K562 (cell line): ENCODE results near the gene PPP1R13B. TPM values are rescaled to one million over a fixed set of nuclear protein-coding genes. Genes with fewer than 3 reads are reported as not detected.

Experiments
- BHLHE40 ChIP-seq: IDR thresholded peaks from 2 replicates; pipeline ENCODE4 v1.6.1; 2011; ENCODE audit warnings: low read length, improper control_type of control experiment
- CBX8 ChIP-seq: fragments of 200-600 bp; sonication (generic); IDR thresholded peaks from 2 replicates; pipeline ENCODE4 v1.6.1; 2012; ENCODE audit warnings: borderline replicate concordance, mixed run types, low read depth, mild to moderate bottlenecking, moderate library complexity, mixed read lengths, low read length, control low read depth, inconsistent platforms; ENCODE audit not compliant: poor library complexity, severe bottlenecking; ENCODE audit errors: extremely low read depth
- CCNT2 ChIP-seq: IDR thresholded peaks from 2 replicates; pipeline ENCODE4 v1.6.1; 2011; ENCODE audit warnings: borderline replicate concordance, low read depth, mild to moderate bottlenecking, moderate library complexity, mixed read lengths, low read length; ENCODE audit not compliant: insufficient read length; ENCODE audit errors: extremely low read depth
- ETS2 ChIP-seq: IDR thresholded peaks from 2 replicates; pipeline ENCODE4 v1.6.1; 2016; ENCODE audit warnings: borderline replicate concordance, missing genetic modification characterization, mild to moderate bottlenecking, moderate library complexity, missing compliant biosample characterization; ENCODE audit not compliant: poor library complexity, severe bottlenecking
- FOXP4 ChIP-seq: sonication (generic); formaldehyde crosslinking; IDR thresholded peaks from 2 replicates; pipeline ENCODE4 v1.8.0; 2022; ENCODE audit warnings: mild to moderate bottlenecking, missing genetic modification reagents, borderline replicate concordance
- HDAC2 ChIP-seq: fragments of 450-650 bp; IDR thresholded peaks from 2 replicates; pipeline ENCODE4 v1.6.1; 2016; ENCODE audit warnings: mild to moderate bottlenecking
- HMG20A ChIP-seq: fragments of 450-650 bp; formaldehyde crosslinking; conservative IDR thresholded peaks from 2 replicates; pipeline ENCODE4 v1.4.0; 2020; ENCODE audit warnings: mild to moderate bottlenecking, mixed read lengths
- MTA3 ChIP-seq: fragments of 450-650 bp; formaldehyde crosslinking; IDR thresholded peaks from 2 replicates; pipeline ENCODE4 v1.6.1; 2017; ENCODE audit warnings: mild to moderate bottlenecking, borderline replicate concordance
- MTF1 ChIP-seq: fragments of 250-450 bp; sonication (Bioruptor Pico); IDR thresholded peaks from 2 replicates; pipeline ENCODE4 v1.9.0; 2021; ENCODE audit warnings: moderate library complexity, mild to moderate bottlenecking, inconsistent platforms, borderline replicate concordance
- RBM17 ChIP-seq: fragments of 200-400 bp; formaldehyde crosslinking; IDR thresholded peaks from 2 replicates; pipeline ENCODE4 v1.6.1; 2017; ENCODE audit warnings: low read depth, mild to moderate bottlenecking, low read length, borderline replicate concordance
- STAT5B ChIP-seq: fragments of 250-450 bp; sonication (Bioruptor Pico); IDR thresholded peaks from 2 replicates; pipeline ENCODE4 v1.8.0; 2021; ENCODE audit warnings: mild to moderate bottlenecking, inconsistent platforms
- TBL1XR1 ChIP-seq, 2 experiments: IDR thresholded peaks; 2 replicates each; pipeline ENCODE4 v1.6.1; 2012; ENCODE audit warnings: improper control_type of control experiment in 2 of 2, low read length in 2 of 2, mild to moderate bottlenecking in 1 of 2
- ZMIZ1 ChIP-seq, 2 experiments: fragments of 150-350 bp in 1 of 2; IDR thresholded peaks; 2 replicates each; pipeline ENCODE4 v1.6.1; 2012 to 2016; ENCODE audit warnings: low read depth in 2 of 2, low read length in 2 of 2, mild to moderate bottlenecking in 1 of 2, moderate library complexity in 1 of 2
- ZNF449 ChIP-seq: fragments of 250-450 bp; sonication (Bioruptor Pico); IDR thresholded peaks from 2 replicates; pipeline ENCODE4 v1.8.0; 2022; ENCODE audit warnings: moderate library complexity, mild to moderate bottlenecking, inconsistent platforms
- polyA plus RNA-seq, 8 experiments: library from polyadenylated mRNA; depleted of rRNA in 4 of 8; stranded (reverse) in 5 of 8; unstranded in 3 of 8; fragments of >200 nt; fragmentation: Nextera tagmentation in 2 of 8; fragmentation: Illumina TruSeq in 1 of 8; extraction: Ambion mirVana in 2 of 8; extraction: Trizol in 1 of 8; gene quantifications; 2 replicates each; pipeline versions ENCODE4 v1.2.1 to v1.2.3, GENCODE V29; 2011 to 2014; ENCODE audit warnings: inconsistent platforms in 1 of 8, missing spikeins in 1 of 8
- total RNA-seq, 7 experiments: library from RNA; depleted of rRNA in 6 of 7; stranded (reverse); fragments of >200 nt in 6 of 7; fragmentation: Illumina TruSeq in 2 of 7; extraction: Trizol in 2 of 7; gene quantifications; 2 replicates each; pipeline versions ENCODE4 v1.2.1 to v1.2.3, GENCODE V29; 2011 to 2021; ENCODE audit warnings: low replicate concordance in 1 of 7
- TF ChIP-seq, protein P1 (sequence below): IDR thresholded peaks from 3 replicates; pipeline ENCODE4 v1.6.1; 2011; ENCODE audit warnings: borderline replicate concordance, mild to moderate bottlenecking, moderate library complexity; ENCODE audit not compliant: insufficient read length; ENCODE audit errors: extremely low read depth

PPP1R13B gene
- total and polyA plus RNA-seq, 9 of the 15 experiments (the other 6 are each of a cell fraction or from before 2014, with no cell fraction given) = 0.03 to 1.7 (median 0.15) TPM

DNA sequence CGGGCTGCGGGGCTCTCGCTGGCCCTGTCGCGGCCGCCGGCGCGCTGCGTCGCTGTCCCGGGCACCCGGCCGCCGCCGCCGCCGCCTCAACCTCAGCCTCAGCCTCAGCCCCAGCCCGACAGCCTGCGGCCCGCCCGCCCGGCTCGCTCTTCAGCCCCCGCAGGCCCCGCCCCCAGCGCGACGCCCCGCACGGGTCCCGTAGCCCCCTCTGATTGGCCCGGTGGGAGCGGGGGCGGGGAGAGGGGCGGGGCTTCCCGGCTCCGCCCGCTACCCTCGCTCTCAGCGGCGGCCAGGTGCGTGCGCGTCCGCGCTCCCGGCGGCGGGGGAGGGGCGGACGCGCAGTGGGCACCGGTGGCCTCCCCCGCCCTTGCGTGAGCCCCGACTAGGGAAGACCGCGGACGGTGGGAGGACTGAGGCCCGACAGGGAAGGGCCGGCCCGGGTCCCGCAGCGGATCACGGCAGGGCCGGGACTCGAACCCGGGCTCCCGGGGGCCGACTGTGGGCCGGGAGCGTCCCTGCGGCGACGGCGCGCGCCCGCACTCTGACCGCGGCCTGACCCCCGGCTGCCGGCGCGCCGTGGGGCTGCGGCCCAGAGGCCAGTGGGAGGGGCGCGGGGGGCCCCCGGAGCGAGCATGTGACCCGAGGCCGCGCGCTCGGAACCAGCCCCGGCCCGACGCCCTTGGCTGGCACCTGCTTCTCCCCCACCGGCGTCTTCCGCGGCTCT, at the start of gene PPP1R13B (continued):
- TF ChIP-seq ZMIZ1 (IDR thresholded peaks at IDR 0.05; ENCODE audit: low read depth in 2 of 2, low read length in 2 of 2) (no peak), ZNF449 (no peak), MTF1 (CRISPR knock-in tag) (no peak), HDAC2 (no peak), TBL1XR1 (IDR thresholded peaks at IDR 0.05; ENCODE audit: low read length in 2 of 2) (no peak), HMG20A (CRISPR knock-in tag) (no peak), MTA3 (no peak), BHLHE40 (peak; percentile 58; the same call in 1 of the 2 replicates), CBX8 (no peak), RBM17 (no peak), FOXP4 (CRISPR knock-in tag) (no peak), CCNT2 (peak; percentile 65), STAT5B (CRISPR knock-in tag) (no peak), ETS2 (tag) (no peak)
- TF ChIP-seq, protein P1, sequence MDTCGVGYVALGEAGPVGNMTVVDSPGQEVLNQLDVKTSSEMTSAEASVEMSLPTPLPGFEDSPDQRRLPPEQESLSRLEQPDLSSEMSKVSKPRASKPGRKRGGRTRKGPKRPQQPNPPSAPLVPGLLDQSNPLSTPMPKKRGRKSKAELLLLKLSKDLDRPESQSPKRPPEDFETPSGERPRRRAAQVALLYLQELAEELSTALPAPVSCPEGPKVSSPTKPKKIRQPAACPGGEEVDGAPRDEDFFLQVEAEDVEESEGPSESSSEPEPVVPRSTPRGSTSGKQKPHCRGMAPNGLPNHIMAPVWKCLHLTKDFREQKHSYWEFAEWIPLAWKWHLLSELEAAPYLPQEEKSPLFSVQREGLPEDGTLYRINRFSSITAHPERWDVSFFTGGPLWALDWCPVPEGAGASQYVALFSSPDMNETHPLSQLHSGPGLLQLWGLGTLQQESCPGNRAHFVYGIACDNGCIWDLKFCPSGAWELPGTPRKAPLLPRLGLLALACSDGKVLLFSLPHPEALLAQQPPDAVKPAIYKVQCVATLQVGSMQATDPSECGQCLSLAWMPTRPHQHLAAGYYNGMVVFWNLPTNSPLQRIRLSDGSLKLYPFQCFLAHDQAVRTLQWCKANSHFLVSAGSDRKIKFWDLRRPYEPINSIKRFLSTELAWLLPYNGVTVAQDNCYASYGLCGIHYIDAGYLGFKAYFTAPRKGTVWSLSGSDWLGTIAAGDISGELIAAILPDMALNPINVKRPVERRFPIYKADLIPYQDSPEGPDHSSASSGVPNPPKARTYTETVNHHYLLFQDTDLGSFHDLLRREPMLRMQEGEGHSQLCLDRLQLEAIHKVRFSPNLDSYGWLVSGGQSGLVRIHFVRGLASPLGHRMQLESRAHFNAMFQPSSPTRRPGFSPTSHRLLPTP = peak; percentile 80
